Sigmoid colon (tissue), 7 donors: Measurements from ENCODE around the gene KCNIP2. TPM values are rescaled to one million over a fixed set of nuclear protein-coding genes. Genes with fewer than 3 reads are reported as not detected.

Experiments
- DNase-seq: peaks from one replicate; pipeline ENCODE4 v3.0.0-alpha.2; 2019
- H3K27ac ChIP-seq, 4 donors: fragments of 200-600 bp; sonication (generic); one replicate each; pipeline ENCODE4 v1.5.1; 2016 to 2019; ENCODE audit warnings: mild to moderate bottlenecking in 1 of 4
- H3K27me3 ChIP-seq, 3 donors: fragments of 200-600 bp; sonication (generic); one replicate each; pipeline ENCODE4 v1.5.1; 2019; ENCODE audit warnings: mild to moderate bottlenecking in 1 of 3
- H3K36me3 ChIP-seq, 4 donors: fragments of 200-600 bp; sonication (generic); one replicate each; pipeline ENCODE4 v1.5.1; 2016 to 2019
- H3K4me1 ChIP-seq, 4 donors: fragments of 200-600 bp; sonication (generic); one replicate each; pipeline ENCODE4 v1.5.1; 2017 to 2019
- H3K4me3 ChIP-seq, 4 donors: fragments of 200-600 bp; sonication (generic); one replicate each; pipeline ENCODE4 v1.5.1; 2017 to 2019; ENCODE audit warnings: mild to moderate bottlenecking in 2 of 4, moderate library complexity in 1 of 4
- H3K9me3 ChIP-seq, 4 donors: fragments of 200-600 bp in 3 of 4; sonication (generic) in 3 of 4; one replicate each; pipeline versions ENCODE4 v1.5.1 to v1.6.1; 2013 to 2019
- EP300 ChIP-seq, 4 donors: sonication (generic); formaldehyde crosslinking; IDR thresholded peaks; one replicate each; pipeline ENCODE4 v1.6.1; 2017; ENCODE audit warnings: antibody characterized with exemption in 4 of 4
- POLR2A ChIP-seq, 2 donors: fragments of 450-650 bp; IDR thresholded peaks; one replicate each; pipeline ENCODE4 v1.6.1; 2016; ENCODE audit warnings: antibody characterized with exemption in 2 of 2, mild to moderate bottlenecking in 2 of 2, moderate library complexity in 2 of 2
- POLR2AphosphoS5 ChIP-seq, 4 donors: sonication (generic); formaldehyde crosslinking; IDR thresholded peaks; one replicate each; pipeline ENCODE4 v1.6.1; 2017; ENCODE audit warnings: antibody characterized with exemption in 4 of 4
- WGBS, 2 donors: extraction: QIAGEN DNeasy Blood & Tissue Kit; methylation state at CpG; one replicate each; pipeline ENCODE4 v1.1.7; 2013; 5-methylcytosine and 5-hydroxymethylcytosine counted together
- intact Hi-C: fragments of 100-400 bp; cut with DNase I; formaldehyde crosslinking; loops from one replicate; pipeline ENCODE4 v1.15.1; 2023
- polyA plus RNA-seq, 3 donors: library from polyadenylated mRNA; stranded (reverse); fragments of 200-250 nt; gene quantifications; one replicate each; pipeline ENCODE4 v1.2.3, GENCODE V29; 2013
- total RNA-seq, 4 donors: library from RNA; depleted of rRNA; stranded (reverse); fragments of >200 nt; gene quantifications; one replicate each; pipeline ENCODE4 v1.1.0, GENCODE V29; 2016
- TF ChIP-seq, protein P1 (sequence below), 4 experiments: fragments of 450-650 bp in 3 of 4; fragments of 200-600 bp in 1 of 4; IDR thresholded peaks; one replicate each; pipeline ENCODE4 v1.5.1; 2016 to 2019; ENCODE audit warnings: antibody characterized with exemption in 4 of 4, mild to moderate bottlenecking in 3 of 4, moderate library complexity in 2 of 4
- donor health status: healthy with polysubstance abuse.
- donor health status: Bipolar disorder and iron deficiency.
- donor health status: healthy.

The KCNIP2 gene
- total and polyA plus RNA-seq, 7 donors, result 1.8 to 7.1 (median 3.3) TPM; not detected in 2

DNA sequence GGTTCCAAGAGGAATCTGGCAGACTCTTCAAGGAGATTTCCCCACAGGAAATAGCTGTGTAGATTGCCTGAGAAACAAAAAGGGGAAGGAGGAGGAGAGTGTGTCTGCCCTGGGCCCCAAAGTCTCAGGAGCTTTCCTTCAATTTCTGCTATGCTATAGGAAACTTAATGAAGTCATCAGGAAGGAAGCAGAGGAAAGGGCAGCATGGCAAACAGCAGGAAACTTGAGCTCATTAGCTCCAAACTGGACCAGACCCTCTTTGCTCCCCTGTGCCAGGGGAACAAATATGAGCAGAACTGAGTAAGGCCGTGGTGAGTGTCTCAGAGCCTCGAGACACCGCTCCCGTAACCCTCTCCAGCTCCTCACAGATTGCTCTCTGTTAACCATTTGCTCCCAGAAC lies 4.8 kb upstream of the KCNIP2 start:
- no peak overlapping the region for H3K27ac ChIP-seq
- H3K4me1 ChIP-seq, result peaks cover 0 to 11% (median 10%) of the 10 kb centered on the region in 4 donors
- 79 to 80% methylated on average over 4 of the region's 4 CpGs for WGBS, 2 donors
- no peak for DNase-seq
- H3K4me3 ChIP-seq, result no peak overlapping the region
- H3K36me3 ChIP-seq, result peaks cover 0 to 23% (median 2%) of the 10 kb centered on the region in 4 donors
- intact Hi-C loops, result no loop called here
- H3K9me3 ChIP-seq, result no peaks in the 10 kb centered on the region
- TF ChIP-seq EP300 (IDR thresholded peaks at IDR 0.05), result no peak
- H3K27me3 ChIP-seq, result peaks cover 0 to 5% (median 4%) of the 10 kb centered on the region in 3 donors

DNA sequence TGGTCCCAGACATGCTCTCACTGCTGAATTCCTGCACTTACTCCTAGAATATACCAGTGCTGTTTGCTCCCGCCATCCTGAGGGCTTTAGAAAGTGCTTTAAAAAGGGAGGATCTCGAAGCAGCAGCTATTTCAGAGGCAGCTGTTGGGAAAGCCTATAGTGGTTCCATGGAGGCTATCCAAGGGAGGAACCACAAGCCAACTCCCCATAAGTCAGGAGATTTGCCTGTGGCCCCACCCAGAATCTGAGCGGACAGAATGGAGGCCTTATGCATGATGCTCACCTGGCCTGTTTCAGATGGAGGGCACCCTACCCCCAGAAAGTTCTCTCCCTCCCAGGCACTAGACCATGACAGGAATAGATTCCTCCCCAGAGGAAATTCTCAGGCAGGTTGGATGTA lies 2.3 kb upstream of the KCNIP2 start:
- Histone ChIP-seq H3K27ac (no peak overlapping the region), H3K4me1 (peaks cover 0 to 21% (median 18%) of the 10 kb centered on the region in 4 donors), H3K36me3 (peaks cover 0 to 23% (median 2%) of the 10 kb centered on the region in 4 donors), H3K9me3 (no peaks in the 10 kb centered on the region), H3K27me3 (peaks cover 0 to 5% (median 5%) of the 10 kb centered on the region in 3 donors), H3K4me3 (no peak overlapping the region)
- intact Hi-C loops, result no loop called here
- WGBS, 2 donors, result 93 to 97% methylated on average over 3 of the region's 3 CpGs
- no peak for TF ChIP-seq POLR2AphosphoS5 (IDR thresholded peaks at IDR 0.05)
- TF ChIP-seq, protein P1, sequence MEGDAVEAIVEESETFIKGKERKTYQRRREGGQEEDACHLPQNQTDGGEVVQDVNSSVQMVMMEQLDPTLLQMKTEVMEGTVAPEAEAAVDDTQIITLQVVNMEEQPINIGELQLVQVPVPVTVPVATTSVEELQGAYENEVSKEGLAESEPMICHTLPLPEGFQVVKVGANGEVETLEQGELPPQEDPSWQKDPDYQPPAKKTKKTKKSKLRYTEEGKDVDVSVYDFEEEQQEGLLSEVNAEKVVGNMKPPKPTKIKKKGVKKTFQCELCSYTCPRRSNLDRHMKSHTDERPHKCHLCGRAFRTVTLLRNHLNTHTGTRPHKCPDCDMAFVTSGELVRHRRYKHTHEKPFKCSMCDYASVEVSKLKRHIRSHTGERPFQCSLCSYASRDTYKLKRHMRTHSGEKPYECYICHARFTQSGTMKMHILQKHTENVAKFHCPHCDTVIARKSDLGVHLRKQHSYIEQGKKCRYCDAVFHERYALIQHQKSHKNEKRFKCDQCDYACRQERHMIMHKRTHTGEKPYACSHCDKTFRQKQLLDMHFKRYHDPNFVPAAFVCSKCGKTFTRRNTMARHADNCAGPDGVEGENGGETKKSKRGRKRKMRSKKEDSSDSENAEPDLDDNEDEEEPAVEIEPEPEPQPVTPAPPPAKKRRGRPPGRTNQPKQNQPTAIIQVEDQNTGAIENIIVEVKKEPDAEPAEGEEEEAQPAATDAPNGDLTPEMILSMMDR (IDR thresholded peaks at IDR 0.05), result no peak
- no peak for TF ChIP-seq EP300 (IDR thresholded peaks at IDR 0.05)
- no peak for TF ChIP-seq POLR2A (IDR thresholded peaks at IDR 0.05)
- no peak for DNase-seq

DNA sequence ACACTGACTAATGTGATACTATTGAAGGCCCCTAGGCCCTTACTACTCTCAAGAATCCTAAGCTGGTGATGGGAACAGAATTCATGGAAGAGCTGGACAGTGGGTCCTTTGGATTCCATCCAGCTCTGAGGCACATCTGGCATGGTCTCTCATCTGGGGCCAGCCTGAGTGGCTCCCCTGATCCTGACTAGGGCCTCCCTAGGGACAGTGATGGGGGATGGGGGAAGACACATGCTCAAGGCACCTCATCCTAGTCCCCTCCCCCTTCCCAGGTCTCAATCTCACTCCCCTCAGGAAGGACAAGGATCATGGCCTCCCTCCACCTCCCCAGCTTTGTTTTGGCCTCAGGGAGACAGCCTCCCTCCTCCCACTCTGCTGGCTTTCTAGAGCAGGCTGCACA lies 1.8 kb downstream of the KCNIP2 start:
- H3K4me1 ChIP-seq, result peaks cover 0 to 38% (median 34%) of the 10 kb centered on the region in 4 donors
- no peak for DNase-seq
- H3K27ac ChIP-seq, result no peak overlapping the region
- H3K27me3 ChIP-seq, result peaks cover 0 to 5% (median 0%) of the 10 kb centered on the region in 3 donors
- H3K36me3 ChIP-seq, result peaks cover 0 to 1% (median 0%) of the 10 kb centered on the region in 4 donors
- H3K9me3 ChIP-seq, result no peaks in the 10 kb centered on the region
- intact Hi-C loops, result loop anchor here (5.0 kb wide), 1 partner anchor 170 kb away; no protein-coding TSS in a partner anchor
- TF ChIP-seq POLR2A (IDR thresholded peaks at IDR 0.05) (no peak), POLR2AphosphoS5 (IDR thresholded peaks at IDR 0.05) (no peak), EP300 (IDR thresholded peaks at IDR 0.05) (no peak)
- TF ChIP-seq, protein P1 (IDR thresholded peaks at IDR 0.05), result no peak
- H3K4me3 ChIP-seq, result no peak overlapping the region

DNA sequence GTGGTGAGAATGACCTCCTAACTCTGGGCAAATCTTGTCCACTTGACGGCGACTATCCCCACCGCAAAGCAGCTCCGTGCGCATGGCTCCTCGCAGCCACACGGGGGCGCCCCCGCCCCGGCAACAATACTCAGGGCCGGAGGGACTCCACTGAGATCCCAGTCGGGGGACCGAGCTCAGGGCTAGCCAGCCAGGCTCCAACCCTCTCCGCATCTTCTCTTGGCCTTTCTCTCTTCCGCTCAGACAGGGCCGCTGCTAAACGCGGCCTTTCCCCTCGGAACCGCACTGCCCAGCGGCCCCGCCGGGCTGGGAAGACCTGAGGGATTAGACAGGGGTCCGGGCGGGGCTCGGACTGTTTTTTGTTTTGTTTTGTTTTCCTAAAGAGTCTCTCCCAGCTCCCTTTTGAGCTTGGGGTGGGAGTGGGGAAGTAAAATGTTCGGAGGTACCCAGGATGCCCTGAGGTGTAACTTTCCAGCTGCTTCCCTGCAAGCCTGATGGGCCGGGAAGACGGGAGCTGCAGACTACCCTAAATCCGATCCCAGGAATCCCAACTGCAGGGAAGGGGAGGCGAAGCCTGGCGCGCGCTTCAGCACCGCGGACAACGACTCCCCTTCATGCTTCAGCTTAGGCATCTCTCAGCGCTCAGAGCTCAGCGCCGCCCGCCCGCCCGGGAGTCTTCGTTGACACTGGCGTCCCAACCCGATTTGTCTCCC lies 2.7 kb downstream of the KCNIP2 start:
- Histone ChIP-seq H3K9me3 (no peaks in the 10 kb centered on the region), H3K4me1 (peaks cover 0 to 38% (median 34%) of the 10 kb centered on the region in 4 donors), H3K27ac (no peak overlapping the region), H3K27me3 (peaks cover 0 to 5% (median 0%) of the 10 kb centered on the region in 3 donors), H3K36me3 (no peaks in the 10 kb centered on the region), H3K4me3 (peak overlapping the region in 3 of 4 donors; percentile 26 to 37 (median 37))
- intact Hi-C loops, result loop anchor here (5.0 kb wide), 1 partner anchor 171 kb away; no protein-coding TSS in a partner anchor
- WGBS, 2 donors, result 3% methylated on average over 46 of the region's 46 CpGs
- TF ChIP-seq POLR2A (IDR thresholded peaks at IDR 0.05) (no peak), EP300 (IDR thresholded peaks at IDR 0.05) (no peak), POLR2AphosphoS5 (IDR thresholded peaks at IDR 0.05) (no peak)
- TF ChIP-seq, protein P1 (IDR thresholded peaks at IDR 0.05), result peak; percentile 21 to 81 (median 49)
- DNase-seq, result peak; percentile 80

DNA sequence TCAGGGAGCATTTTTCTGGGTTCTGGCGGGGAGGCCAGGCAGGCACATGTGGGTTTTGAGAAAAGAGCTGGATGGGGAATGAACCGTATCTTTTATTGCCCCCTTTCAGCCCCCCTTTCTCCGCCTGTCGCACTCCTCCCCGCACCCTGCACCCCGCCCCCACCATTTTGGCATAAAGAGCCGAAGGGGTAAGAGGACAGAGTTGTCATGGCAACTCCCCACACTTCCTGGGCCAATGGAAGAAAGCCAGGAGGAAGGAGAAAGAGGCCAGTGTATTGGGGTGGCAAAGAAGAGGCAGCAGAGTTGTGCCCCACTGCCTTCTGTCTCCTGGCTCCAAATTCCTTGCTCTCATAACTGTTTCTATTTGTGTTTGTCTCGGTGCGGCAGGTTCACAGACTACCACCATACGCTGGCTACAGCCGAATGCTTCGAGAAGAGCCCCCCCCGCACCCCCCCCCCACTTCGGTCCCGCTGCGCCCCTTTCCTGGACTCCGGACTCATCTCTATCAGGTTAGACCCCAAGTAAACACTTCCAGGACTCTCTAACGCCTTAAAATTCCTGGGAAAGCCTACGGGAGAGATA lies 3.4 kb downstream of the KCNIP2 start:
- H3K4me1 ChIP-seq, result peaks cover 0 to 38% (median 34%) of the 10 kb centered on the region in 4 donors
- H3K36me3 ChIP-seq, result no peaks in the 10 kb centered on the region
- H3K27ac ChIP-seq, result no peak overlapping the region
- no peak for DNase-seq
- peak overlapping the region in 3 of 4 donors; percentile 21 to 37 (median 37) for H3K4me3 ChIP-seq
- H3K9me3 ChIP-seq, result no peaks in the 10 kb centered on the region
- peaks cover 0 to 5% (median 0%) of the 10 kb centered on the region in 3 donors for H3K27me3 ChIP-seq
- WGBS, 2 donors, result 2 to 4% methylated on average over 19 of the region's 19 CpGs
- intact Hi-C loops, result loop anchor here (5.0 kb wide), 1 partner anchor 172 kb away; no protein-coding TSS in a partner anchor
- TF ChIP-seq POLR2AphosphoS5 (IDR thresholded peaks at IDR 0.05), result no peak
